GM18907 (cell line): ENCODE data around the gene HDAC5.

Experiments used
- ATAC-seq: cut with Tn5 transposase; IDR thresholded peaks from one replicate; pipeline ENCODE4 v1.9.1; 2021; ENCODE audit warnings: mild to moderate bottlenecking, moderate library complexity; ENCODE audit not compliant: unreplicated experiment

HDAC5 gene

DNA sequence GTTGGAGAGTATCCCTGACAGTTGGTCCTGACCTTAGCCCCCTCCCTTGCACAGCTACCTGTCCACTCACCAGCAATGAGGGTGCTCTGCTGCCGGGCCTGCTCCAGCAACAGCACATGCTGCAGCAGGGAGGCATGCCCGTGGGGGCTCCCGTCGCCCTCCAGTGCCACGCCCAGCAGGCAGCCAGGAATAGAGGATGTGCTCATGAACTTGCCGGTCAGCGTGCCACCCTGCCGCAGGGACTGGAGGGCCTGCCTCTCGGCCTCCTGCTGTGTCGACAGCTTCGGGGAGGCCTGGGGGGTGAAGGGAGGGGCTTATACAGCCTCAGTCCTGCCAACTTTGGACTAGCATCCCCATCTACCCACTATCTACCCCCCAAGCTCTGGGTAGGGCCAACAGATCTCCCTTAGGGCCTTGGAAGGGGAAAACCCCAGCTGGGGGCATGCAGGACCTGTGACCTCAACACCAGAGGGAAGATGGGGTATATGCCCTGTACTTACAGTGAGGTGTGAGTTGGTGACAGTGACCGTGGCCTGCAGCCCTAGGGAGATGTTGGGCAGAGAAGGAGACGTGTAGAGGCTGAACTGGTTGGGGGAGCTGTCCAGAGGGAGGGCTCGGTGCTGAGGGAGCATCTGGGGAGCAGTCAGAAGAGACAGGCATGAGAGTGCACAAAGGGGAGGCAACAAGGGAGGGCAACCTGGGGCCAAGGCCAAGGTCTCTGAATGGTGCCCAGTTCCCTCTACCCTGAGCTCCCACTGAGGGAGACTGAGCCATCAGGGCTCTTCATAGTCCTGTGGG, 32.0 kb downstream of the HDAC5 start:
- ATAC-seq = no peak

DNA sequence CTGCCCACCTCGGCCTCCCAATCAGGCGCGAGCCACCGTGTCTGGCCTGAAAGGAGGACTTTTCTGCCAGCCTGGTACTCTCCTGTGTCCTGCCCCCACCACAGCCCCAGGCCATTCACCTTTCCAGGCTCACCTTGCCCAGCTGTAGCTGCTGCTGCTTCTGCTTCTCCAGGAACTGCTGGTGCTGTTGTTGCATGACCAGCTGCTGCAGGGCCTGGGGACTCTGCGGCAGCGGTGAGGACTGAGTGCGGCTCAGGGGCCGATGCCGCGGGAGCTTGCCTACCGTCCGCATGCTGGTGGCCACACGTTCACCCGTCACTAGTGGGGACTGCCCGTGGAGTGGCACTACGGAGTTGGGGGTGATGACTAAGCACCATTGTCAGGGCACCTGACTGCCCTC, 35.2 kb downstream of the HDAC5 start:
- ATAC-seq = no peak

DNA sequence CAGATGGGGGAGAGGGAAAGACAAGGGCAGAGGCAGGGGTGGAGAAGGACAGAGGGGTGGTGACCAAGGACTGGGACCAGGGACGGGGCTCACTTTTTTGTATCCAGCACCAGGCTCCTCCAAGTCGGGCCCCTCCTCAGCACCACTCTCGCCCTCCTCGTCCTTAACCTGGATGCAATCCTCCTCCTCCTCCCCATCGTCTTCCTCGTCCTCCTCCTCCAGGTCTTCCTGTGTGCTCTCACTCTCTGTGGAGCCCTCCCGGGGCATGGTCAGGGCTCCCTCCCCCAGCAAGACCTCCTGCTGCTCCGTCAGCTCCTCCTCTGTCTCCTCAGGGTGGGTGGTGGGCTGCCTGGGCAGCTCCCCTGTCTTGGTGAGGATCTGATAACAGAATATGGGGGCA, 36.1 kb downstream of the HDAC5 start:
- no peak for ATAC-seq

DNA sequence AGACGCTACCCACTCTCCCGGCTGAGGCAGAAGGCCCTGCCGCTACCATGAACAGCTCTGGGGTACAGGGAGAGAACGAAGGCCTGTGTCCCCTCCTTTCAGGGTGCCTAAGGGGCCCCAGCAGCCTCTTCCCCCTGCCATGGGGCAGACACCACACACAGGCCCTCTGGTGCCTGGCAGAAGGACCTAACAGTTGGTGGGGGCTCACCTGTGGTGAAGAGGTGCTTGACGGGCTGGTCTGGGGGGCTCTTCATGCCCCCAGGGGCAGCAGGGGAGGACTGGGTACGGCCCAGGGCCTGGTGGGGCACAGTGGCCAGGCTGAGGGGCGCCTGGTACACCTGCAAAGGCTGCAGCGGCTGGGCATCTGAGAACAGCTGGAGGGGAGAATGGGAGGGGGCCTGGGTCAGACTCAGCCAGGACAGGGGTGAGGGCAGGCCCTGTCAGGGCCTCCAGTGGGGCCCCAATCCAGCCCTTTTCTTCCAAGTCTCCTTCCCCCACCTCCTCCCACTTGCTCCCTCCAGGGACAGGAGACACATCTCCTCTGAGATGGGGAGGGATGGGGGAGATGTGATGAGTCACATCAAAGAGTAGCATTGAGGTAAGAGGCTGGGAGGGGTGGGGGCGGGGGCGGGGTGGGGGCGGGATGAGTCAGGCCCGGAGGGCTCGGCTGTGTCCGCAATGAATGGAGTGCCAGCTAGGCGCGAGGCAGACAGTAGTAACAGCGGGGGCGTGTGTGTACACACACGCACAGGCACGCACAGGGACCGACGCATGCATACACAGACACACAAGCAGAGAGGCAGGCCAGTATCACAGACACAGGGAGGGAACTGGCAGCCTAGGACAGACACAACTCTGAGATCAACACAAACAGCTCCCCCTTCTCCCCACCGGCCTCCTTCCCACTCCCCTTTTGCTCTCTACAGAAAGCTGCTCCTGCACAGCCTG, 36.8 kb downstream of the HDAC5 start:
- no peak for ATAC-seq

DNA sequence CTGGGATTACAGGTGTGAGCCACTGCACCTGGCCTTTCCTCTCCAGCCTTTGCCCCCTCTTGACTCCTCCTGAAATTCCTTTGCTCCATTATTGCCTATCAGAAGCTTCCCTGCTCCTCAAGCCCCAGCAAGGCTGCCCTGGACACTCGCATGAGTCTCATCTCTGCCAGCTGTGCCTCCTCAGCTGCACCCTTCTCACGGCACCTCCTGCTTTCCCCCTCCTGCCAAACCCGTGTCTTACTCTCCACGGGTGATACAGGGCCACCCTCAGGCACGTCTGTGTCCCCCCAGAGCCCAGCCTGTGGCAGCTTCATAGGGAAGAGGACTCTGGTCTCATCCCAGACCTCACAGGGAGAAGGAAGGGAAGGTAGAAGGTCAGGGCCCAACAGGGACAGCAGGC, 37.5 kb downstream of the HDAC5 start:
- no peak for ATAC-seq

DNA sequence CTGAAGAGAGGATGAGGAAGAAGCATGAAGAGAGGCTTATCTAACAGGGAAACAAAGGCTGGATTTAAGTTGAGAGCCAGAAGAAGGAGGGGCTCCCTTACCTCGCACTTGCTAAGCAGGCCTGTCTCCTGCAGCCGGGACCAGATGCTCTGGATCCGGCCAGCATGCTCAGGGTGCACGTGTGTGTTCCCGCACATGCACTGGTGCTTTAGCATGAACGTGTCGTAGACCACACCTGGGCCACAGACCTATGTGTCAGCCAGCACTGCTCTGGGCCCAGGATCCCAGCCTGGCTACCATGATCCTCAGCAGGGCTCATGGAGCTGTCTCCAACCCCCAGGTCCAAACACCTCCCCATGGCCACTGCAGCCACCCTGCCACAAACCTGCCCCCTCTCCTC, 38.5 kb downstream of the HDAC5 start:
- ATAC-seq = no peak

DNA sequence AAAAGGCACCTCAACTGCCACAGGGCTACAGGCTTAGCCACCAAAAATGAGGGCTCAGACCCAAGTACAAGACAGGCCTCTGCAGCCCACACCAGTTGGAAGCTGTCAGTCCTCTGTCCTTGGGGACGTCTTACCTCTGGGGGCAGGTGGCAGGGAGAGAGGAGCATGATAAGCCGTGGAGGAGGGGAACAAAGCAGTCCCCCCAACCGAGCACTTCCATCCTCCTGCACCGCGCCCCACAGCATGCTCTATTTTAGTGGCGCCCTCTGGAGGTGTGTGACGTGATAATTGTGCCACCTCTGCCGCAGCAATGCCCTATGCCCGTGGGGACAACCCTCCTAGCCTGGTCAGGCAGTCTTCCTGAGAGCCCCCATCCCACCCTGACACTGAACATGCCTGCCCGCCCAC, 39.3 kb downstream of the HDAC5 start:
- ATAC-seq = no peak

DNA sequence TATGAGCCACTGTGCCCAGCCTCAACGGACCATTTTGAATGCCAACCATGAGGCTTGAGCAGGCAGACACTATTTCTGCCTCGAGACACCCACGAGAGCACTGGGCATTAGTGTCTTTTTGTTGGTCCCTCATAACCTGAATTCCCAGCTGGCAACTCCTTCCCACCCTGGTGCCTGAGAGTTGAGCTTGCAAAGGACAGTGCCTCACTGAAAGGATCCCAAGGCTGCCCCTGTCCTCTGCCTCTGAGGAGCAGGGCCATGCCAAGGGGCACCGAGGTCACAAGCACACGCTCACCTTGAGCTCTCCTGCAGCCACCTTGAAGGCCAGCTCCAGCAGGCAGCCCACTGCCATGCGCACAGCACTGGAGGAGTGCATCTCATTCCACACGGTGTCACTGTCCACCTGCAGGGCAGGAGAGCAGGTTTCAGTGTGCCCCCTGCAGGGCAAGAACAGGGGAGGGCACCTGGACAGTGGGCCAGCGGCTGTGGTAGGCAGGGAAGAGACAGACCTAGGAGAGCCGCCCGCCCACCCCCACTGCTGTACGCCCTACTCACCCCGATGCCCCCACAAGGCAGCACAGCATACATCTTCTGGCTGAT, 40.1 kb downstream of the HDAC5 start:
- no peak for ATAC-seq

DNA sequence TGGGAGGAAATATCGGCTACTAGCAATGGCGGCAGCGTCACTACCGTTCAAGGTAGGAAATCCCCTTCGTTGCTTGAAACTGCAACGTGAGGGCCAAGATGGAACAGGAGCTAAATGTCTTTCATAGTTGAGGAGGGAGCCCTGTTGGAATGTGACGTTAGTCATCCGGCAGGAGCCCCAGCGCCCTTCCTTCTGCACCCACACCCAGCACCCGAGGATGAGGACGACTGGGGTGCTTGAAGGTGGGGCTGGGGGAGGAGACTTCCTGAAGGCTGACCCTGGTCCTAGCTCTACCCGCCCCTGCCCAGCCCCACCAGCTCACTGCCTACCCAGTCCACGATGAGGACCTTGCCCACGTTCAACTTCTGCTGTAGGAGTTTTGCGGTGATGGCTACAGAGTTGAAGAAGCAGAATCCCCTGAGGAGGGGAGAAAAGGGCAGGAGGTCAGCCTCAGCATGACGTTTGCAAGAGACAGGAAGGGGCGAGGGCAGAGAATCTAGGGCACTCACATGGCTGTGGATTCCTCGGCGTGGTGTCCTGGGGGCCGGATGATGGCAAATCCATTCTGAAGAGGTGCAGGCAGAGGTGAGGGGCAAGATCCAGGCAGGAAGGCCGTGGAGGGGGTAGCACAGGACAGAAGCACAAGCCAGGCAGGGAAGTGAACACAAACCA, 41.0 kb downstream of the HDAC5 start:
- ATAC-seq = no peak

DNA sequence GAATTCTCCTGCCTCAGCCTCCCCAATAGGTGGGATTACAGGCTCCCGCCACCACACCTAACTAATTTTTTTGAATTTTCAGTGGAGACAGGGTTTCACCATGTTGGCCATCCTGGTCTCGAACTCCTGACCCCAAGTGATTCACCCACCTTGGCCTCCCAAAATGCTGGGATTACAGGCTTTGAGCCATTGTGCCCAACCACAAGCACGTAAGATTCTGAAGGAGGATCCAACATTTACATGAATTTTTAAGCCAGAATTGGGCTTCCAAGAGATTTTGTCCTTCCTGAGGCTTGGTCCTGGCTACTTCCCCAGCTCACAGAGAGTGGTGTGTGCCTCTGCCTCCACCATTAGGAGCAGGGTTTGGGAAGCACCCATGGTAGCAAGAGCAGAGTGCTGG, 41.8 kb downstream of the HDAC5 start:
- ATAC-seq = no peak

DNA sequence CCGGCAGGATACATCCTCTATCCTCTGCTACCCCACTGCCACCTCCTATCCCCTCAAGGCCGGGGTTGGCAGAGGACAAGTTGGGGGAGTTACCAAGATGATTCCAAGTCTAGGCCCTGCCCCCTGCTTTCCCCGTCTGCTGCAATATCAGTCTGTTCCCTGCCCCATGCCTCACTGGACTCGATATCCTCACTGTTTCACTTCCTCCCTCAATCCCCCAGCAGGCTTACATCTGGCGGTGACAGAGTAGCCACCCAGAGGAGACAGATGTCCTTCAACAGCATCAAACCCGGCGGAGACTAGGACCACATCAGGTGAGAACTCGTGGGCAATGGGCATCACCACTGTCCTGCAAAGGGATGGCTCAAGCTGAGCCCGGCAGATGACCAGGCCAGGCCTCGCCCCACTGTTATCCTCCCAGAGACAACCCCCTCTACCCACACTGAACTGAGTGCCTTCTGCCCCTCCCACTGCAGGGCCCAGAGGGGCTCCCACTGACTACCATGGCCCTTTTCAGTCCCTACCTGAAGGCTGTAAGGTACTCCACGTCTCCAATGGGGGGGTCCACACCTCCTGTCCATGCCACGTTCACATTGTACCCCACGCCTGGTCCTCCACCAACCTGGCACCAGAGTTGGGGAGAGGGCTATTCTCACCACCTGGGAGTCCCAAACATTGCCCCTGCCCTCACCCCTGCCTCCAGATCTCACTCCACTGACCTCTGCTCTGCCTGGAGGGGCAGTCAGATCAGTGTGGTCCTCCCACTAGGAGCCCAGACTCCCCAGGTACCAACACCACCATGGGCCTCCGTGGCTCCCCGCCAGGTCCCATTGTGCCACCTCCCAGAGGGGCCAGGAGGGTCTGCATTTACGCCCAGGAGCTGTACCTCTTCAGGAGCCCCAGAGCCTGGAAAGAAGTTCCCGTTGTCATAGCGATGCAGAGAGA, 43.3 kb downstream of the HDAC5 start:
- no peak for ATAC-seq

DNA sequence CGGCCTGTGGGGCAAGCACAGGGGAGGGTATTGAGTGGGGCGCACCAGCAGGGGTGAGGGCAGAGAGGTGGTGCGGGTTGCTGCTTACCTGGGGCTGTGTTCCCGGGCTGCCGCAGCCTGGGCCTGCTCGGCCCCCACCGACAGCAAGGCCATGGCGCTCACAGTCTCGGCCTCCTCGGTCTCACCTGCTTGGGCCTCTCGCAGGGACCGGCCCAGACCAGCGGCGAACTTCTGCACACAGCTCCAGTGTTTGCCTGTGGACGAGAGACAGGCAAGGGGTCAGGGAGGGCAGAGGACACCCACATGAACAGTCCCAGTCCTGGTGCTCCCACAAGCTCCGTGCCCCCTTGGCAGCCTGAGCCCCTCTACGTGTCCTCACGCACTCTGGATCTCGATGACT, 45.0 kb downstream of the HDAC5 start:
- no peak for ATAC-seq

DNA sequence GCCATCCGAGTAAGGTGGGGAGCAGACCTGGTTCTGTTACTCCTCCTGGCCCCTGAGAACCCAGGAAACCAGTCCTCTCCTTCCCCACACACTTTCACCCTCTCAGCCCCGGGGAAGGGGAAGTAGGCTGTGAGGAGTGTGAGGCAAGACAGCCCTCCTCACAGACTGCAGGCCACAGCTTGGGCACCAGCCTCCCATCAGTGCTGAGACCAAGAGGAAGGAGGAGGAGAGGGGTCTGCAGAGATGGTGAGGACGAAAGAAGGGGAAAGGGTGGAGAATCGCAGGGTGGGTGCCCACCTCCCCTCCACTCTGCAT, 45.9 kb downstream of the HDAC5 start:
- no peak for ATAC-seq

DNA sequence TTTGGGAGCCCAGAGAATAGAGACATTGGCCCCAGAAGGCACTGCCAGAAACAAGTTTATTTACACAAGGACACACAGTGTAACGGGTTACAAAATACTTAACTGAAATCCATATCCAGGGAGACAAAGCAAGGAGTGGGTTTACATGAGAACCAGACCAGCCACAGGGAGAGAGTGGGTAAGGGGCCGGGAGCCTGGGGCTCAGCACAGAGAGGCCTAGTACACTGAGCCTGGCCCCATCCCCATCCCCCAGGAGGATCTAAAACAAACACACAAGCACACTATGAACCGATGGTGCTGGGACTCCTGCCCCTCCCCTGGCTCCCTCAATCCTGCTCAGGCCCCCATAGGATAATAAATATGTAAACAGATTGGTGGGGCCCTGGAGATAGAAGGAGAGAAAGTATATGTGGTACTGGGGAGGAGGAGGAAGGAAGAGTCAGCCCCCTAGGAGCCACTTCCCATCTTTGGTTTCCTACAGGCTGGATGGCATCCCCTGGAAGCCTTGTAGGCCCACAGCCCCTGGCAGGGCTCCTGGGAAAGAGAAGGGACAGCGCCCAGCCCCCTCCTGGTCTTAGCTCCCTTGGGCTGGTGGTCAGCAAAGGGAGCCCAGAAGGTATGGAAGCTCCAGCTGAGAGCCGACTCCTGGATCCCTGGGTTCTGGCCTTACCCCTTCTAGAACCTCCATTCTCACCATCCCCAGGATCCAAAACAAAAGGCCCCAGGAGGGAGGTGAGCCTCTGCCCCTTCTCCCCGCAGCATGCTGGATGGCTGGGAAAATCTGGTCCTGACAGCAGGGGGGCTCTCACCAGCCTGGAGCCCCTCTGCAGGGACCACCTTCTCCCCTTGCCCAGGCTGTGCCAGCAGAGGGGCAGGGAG, 46.5 kb downstream of the HDAC5 start:
- no peak for ATAC-seq

DNA sequence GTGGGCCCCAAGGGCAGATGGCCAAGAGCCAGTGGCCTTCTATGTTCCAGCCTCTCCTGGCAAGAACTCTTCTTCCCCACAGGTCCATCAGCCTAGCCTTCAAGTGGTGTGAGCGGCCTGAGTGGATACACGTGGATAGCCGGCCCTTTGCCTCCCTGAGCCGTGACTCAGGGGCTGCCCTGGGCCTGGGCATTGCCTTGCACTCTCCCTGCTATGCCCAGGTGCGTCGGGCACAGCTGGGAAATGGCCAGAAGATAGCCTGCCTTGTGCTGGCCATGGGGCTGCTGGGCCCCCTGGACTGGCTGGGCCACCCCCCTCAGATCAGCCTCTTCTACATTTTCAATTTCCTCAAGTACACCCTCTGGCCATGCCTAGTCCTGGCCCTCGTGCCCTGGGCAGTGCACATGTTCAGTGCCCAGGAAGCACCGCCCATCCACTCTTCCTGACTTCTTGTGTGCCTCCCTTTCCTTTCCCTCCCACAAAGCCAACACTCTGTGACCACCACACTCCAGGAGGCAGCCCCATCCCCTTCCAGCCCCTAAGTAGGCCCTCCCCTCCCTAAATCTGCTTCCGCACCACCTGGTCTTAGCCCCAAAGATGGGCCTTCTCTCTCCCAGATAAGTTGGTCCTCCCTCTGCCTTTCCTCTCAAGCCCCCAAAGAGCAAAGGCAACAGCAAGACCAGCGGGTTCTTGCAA, 47.7 kb downstream of the HDAC5 start:
- ATAC-seq = no peak

DNA sequence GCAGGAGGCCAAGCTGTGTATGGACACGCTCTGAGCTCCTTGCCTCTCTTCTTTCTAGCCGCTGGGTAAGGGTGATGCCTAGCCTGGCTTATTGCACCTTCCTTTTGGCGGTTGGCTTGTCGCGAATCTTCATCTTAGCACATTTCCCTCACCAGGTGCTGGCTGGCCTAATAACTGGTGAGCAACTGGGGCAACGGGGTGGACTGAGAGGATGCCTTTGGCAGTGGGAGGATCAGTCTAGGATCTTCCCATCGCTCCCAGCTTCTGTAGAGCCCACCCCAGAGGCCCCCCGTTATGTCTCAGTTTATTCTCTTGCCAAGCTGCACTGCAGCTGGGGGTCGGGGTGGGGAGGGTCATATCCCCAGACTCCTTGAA, 48.5 kb downstream of the HDAC5 start:
- no peak for ATAC-seq

DNA sequence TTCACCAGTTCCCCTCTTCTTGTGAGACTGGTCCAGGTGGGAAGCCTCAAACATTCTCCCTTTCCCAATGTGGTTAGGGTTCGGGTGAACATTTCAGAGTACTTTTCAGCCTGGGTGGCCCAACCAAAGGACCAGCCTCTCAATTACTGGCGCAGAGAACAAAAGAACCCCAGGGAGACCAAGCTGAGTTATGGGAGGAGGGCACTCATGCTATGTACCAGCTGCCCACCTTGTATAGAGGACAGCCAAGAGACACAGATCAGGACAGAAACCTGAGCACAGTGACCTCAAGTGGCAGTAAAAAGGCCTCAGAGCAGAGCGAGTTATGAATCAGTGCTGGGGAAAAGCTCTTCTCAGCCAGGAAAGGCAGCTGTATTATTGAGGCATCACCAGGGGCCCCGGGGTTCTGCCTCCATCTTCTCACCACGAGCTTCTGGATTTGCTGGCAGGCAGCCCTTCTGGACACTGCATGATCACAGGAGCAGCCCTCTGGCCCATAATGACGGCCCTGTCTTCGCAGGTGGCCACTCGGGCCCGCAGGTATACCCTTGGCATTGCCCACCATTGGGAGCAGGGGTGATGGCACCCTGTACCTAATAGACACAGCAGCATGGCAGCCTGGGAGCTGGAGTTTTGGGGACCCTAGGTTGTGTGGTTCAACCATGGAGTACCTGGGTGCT, 49.1 kb downstream of the HDAC5 start:
- no peak for ATAC-seq

DNA sequence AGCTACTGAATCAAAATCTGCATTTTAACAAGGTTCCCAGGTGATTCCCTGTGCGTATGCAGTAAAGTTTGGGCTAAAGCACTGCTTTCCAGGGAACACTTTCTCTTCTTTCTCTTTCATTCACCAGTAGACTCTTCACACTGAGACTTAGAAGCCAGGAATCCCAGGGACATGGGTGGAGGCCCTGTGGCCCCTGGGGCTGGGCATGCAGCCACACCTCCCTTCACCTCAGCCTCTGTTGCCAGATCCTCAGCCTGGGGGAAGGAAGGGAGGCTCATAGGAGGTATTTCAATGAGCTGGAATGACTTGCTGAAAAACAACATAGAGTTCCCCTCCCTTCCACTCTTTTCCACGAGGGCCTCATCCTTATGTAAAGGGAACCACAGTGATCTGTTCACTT, 51.7 kb downstream of the HDAC5 start:
- ATAC-seq = no peak
